IMR-90 (cell line): Measurements from ENCODE around the gene LSM12. TPM values are rescaled to one million over a fixed set of nuclear protein-coding genes. Genes with fewer than 3 reads are reported as not detected.

Experiments used
- ATAC-seq: fragments of 200-7000 bp; cut with Tn5 transposase; 2 replicates; pipeline ENCODE4 v1.9.1; 2020; ENCODE audit warnings: low read depth, mild to moderate bottlenecking, moderate library complexity
- BruUV-seq: library from RNA; stranded (reverse); fragments of 400-500 nt; replicated peaks from 2 replicates; lab custom pipeline; 2021; lab: Mats Ljungman, UMichigan
- CTCF ChIA-PET: fragments of 300-600 bp; formaldehyde crosslinking; extraction: SDS; loops from one replicate; lab custom pipeline; 2021; ENCODE audit warnings: antibody characterized with exemption; lab: Yijun Ruan, JAX
- POLR2A ChIA-PET: fragments of 300-600 bp; sonication (Branson Sonifier 250); formaldehyde crosslinking; loops from one replicate; lab custom pipeline; 2022; ENCODE audit warnings: antibody characterized with exemption; ENCODE audit not compliant: unreplicated experiment; lab: Charles Lee
- DNase-seq: peaks from one replicate; pipeline ENCODE4 v3.0.0; 2013
- H2AFZ ChIP-seq: replicated peaks from 2 replicates; pipeline ENCODE3; 2013; ENCODE audit warnings: low read length, mild to moderate bottlenecking; ENCODE audit not compliant: poor library complexity
- H2AK5ac ChIP-seq: 2 replicates; pipeline ENCODE4 v1.6.1; 2013; ENCODE audit warnings: low read depth, low read length, inconsistent platforms
- H2AK9ac ChIP-seq: replicated peaks from 2 replicates; pipeline ENCODE3; 2013; ENCODE audit warnings: mild to moderate bottlenecking, low read depth, low read length, moderate library complexity; ENCODE audit not compliant: poor library complexity
- H2BK120ac ChIP-seq: 2 replicates; pipeline ENCODE4 v1.6.1; 2013; ENCODE audit warnings: low read depth, low read length, inconsistent platforms
- H2BK15ac ChIP-seq: 3 replicates; pipeline ENCODE4 v1.6.1; 2013; ENCODE audit warnings: low read depth, low read length, inconsistent platforms
- H2BK20ac ChIP-seq: 2 replicates; pipeline ENCODE4 v1.6.1; 2013; ENCODE audit warnings: low read depth, mild to moderate bottlenecking, inconsistent platforms, low read length, moderate library complexity
- H2BK5ac ChIP-seq: 2 replicates; pipeline ENCODE4 v1.6.1; 2013; ENCODE audit warnings: mild to moderate bottlenecking, low read depth, low read length, inconsistent platforms; ENCODE audit not compliant: poor library complexity, severe bottlenecking
- H3K14ac ChIP-seq: replicated peaks from 2 replicates; pipeline ENCODE4 v1.6.1; 2013; ENCODE audit warnings: low read depth, low read length, inconsistent platforms
- H3K18ac ChIP-seq: 2 replicates; pipeline ENCODE4 v1.6.1; 2013; ENCODE audit warnings: low read depth, low read length, control low read depth
- H3K23ac ChIP-seq: 2 replicates; pipeline ENCODE4 v1.6.1; 2013; ENCODE audit warnings: low read depth, low read length, inconsistent platforms
- H3K27ac ChIP-seq: 2 replicates; pipeline ENCODE4 v1.5.1; 2013; ENCODE audit warnings: mild to moderate bottlenecking, control low read depth, low read length; ENCODE audit not compliant: insufficient read depth
- H3K27me3 ChIP-seq: 2 replicates; pipeline ENCODE4 v1.6.1; 2013; ENCODE audit warnings: low read length; ENCODE audit not compliant: control insufficient read depth, insufficient read depth
- H3K36me3 ChIP-seq: 2 replicates; pipeline ENCODE4 v1.6.1; 2013; ENCODE audit warnings: low read length, mixed read lengths; ENCODE audit not compliant: control insufficient read depth, insufficient read depth
- H3K4ac ChIP-seq: 2 replicates; pipeline ENCODE4 v1.6.1; 2013; ENCODE audit warnings: low read depth, low read length, inconsistent platforms
- H3K4me1 ChIP-seq: 2 replicates; pipeline ENCODE4 v1.6.1; 2013; ENCODE audit warnings: low read length, mixed read lengths; ENCODE audit not compliant: control insufficient read depth, insufficient read depth
- H3K4me2 ChIP-seq: 2 replicates; pipeline ENCODE4 v1.6.1; 2013; ENCODE audit warnings: low read depth, mild to moderate bottlenecking, control low read depth, low read length, moderate library complexity
- H3K4me3 ChIP-seq: 2 replicates; pipeline ENCODE4 v1.5.1; 2013; ENCODE audit warnings: low read depth, mild to moderate bottlenecking, control low read depth, low read length, moderate library complexity; ENCODE audit not compliant: insufficient read depth
- H3K56ac ChIP-seq: 2 replicates; pipeline ENCODE4 v1.6.1; 2013; ENCODE audit warnings: low read length, inconsistent platforms; ENCODE audit not compliant: insufficient read depth; ENCODE audit errors: extremely low read depth
- H3K79me1 ChIP-seq, 2 experiments: 2 replicates each; pipeline ENCODE4 v1.6.1; 2013; ENCODE audit warnings: low read length in 2 of 2, inconsistent platforms in 1 of 2, low read depth in 1 of 2
- H3K9ac ChIP-seq: 2 replicates; pipeline ENCODE4 v1.6.1; 2013; ENCODE audit warnings: low read depth, low read length, control low read depth
- H3K9me1 ChIP-seq: 2 replicates; pipeline ENCODE4 v1.6.1; 2013; ENCODE audit warnings: low read length, inconsistent platforms; ENCODE audit not compliant: insufficient read depth
- H3K9me3 ChIP-seq: 2 replicates; pipeline ENCODE4 v1.6.1; 2013; ENCODE audit warnings: low read length; ENCODE audit not compliant: control insufficient read depth, insufficient read depth
- H4K20me1 ChIP-seq: 2 replicates; pipeline ENCODE4 v1.6.1; 2013; ENCODE audit warnings: low read length, inconsistent platforms; ENCODE audit not compliant: insufficient read depth
- H4K5ac ChIP-seq: 2 replicates; pipeline ENCODE4 v1.6.1; 2013; ENCODE audit warnings: mild to moderate bottlenecking, low read depth, low read length, control low read depth
- H4K8ac ChIP-seq, 2 experiments: 2 replicates each; pipeline ENCODE4 v1.6.1; 2013; ENCODE audit warnings: low read depth in 2 of 2, low read length in 2 of 2, control low read depth in 1 of 2, inconsistent platforms in 1 of 2
- H4K91ac ChIP-seq: 2 replicates; pipeline ENCODE4 v1.6.1; 2013; ENCODE audit warnings: low read depth, low read length, inconsistent platforms; ENCODE audit not compliant: insufficient read depth
- CEBPB ChIP-seq: IDR thresholded peaks from 2 replicates; pipeline ENCODE4 v1.6.1; 2012; ENCODE audit warnings: low read depth, low read length, improper control_type of control experiment
- CHD1 ChIP-seq: IDR thresholded peaks from 2 replicates; pipeline ENCODE4 v1.6.1; 2012; ENCODE audit warnings: low read depth, low read length, improper control_type of control experiment
- FOS ChIP-seq: fragments of 150-350 bp; IDR thresholded peaks from 2 replicates; pipeline ENCODE4 v1.6.1; 2016; ENCODE audit warnings: low read depth, low read length
- MAFK ChIP-seq: IDR thresholded peaks from 2 replicates; pipeline ENCODE4 v1.6.1; 2012; ENCODE audit warnings: low read depth, low read length, improper control_type of control experiment
- MXI1 ChIP-seq: IDR thresholded peaks from 2 replicates; pipeline ENCODE4 v1.6.1; 2012; ENCODE audit warnings: low read depth, mild to moderate bottlenecking, low read length, moderate library complexity, borderline replicate concordance
- NFE2L2 ChIP-seq: fragments of 150-350 bp; IDR thresholded peaks from 2 replicates; pipeline ENCODE4 v1.6.1; 2016; ENCODE audit warnings: low read depth, mild to moderate bottlenecking, low read length
- POLR2A ChIP-seq: IDR thresholded peaks from 2 replicates; pipeline ENCODE4 v1.6.1; 2012; ENCODE audit warnings: mild to moderate bottlenecking, low read depth, low read length
- RAD21 ChIP-seq: IDR thresholded peaks from 2 replicates; pipeline ENCODE4 v1.6.1; 2012; ENCODE audit warnings: low read length, improper control_type of control experiment
- RCOR1 ChIP-seq: IDR thresholded peaks from 2 replicates; pipeline ENCODE4 v1.6.1; 2012; ENCODE audit warnings: mild to moderate bottlenecking, low read length, improper control_type of control experiment; ENCODE audit not compliant: insufficient replicate concordance
- RFX5 ChIP-seq: IDR thresholded peaks from 2 replicates; pipeline ENCODE4 v1.8.0; 2012; ENCODE audit warnings: low read depth, mild to moderate bottlenecking, low read length, moderate library complexity
- WGBS, 2 experiments: methylation state at CpG; one replicate each; pipeline versions ENCODE4 v1.1.5 to v1.1.7; 2013; ENCODE audit warnings: missing lambda C conversion rate in 2 of 2; ENCODE audit not compliant: insufficient read length in 1 of 2; ENCODE audit errors: extremely low coverage in 2 of 2; 5-methylcytosine and 5-hydroxymethylcytosine counted together
- dilution Hi-C: fragments of 300-500 bp; cut with HindIII; formaldehyde crosslinking; loops from one replicate; pipeline ENCODE4 v1.14.3; 2018; ENCODE audit warnings: low sequenced_read_pairs; ENCODE audit not compliant: unreplicated experiment
- in situ Hi-C: fragments of 300-500 bp; cut with MboI; formaldehyde crosslinking; loops from 3 replicates; pipeline ENCODE4 v1.14.3; 2019; ENCODE audit warnings: low sequenced_read_pairs, inconsistent platforms, mixed read lengths
- intact Hi-C: fragments of 100-400 bp; cut with micrococcal nuclease; formaldehyde crosslinking; loops from 2 replicates; pipeline ENCODE4 v1.10.0; 2022
- polyA plus RNA-seq, 3 experiments: library from polyadenylated mRNA; depleted of rRNA; stranded (reverse); fragments of >200 nt; gene quantifications; 2 replicates each; pipeline ENCODE4 v1.2.3, GENCODE V29; 2012; ENCODE audit warnings: low replicate concordance in 1 of 3
- total RNA-seq: library from RNA; depleted of rRNA; stranded (reverse); fragments of >200 nt; gene quantifications from 2 replicates; pipeline ENCODE4 v1.2.3, GENCODE V29; 2012
- TF ChIP-seq, protein P1 (sequence below): fragments of 150-350 bp; IDR thresholded peaks from 2 replicates; pipeline ENCODE4 v1.6.1; 2016; ENCODE audit warnings: low read depth, mild to moderate bottlenecking, low read length, moderate library complexity, borderline replicate concordance
- TF ChIP-seq, protein P2 (sequence below): conservative IDR thresholded peaks from 2 replicates; pipeline ENCODE4 v1.5.1; 2012; ENCODE audit warnings: mild to moderate bottlenecking, low read depth, low read length, improper control_type of control experiment

LSM12 gene
- total and polyA plus RNA-seq, 2 of the 4 experiments (the other 2 are of a cell fraction), result 38.0 to 41.0 TPM

GRCh38 chr17:43986225-43986981 lies 80.1 kb downstream of the LSM12 start:
- Histone ChIP-seq H3K18ac (no peak overlapping the region), H3K9me1 (no peaks in the 10 kb centered on the region), H2BK5ac (no peak overlapping the region), H3K27ac (no peak overlapping the region), H3K4me2 (no peak overlapping the region), H3K9me3 (no peaks in the 10 kb centered on the region), H3K4me3 (no peak overlapping the region), H2AK5ac (no peak overlapping the region), H4K91ac (no peak overlapping the region), H3K27me3 (peaks cover 63% of the 10 kb centered on the region), H2AFZ (no peak overlapping the region), H3K4me1 (peaks cover 2% of the 10 kb centered on the region; the same call in 1 of the 2 replicates), H3K4ac (no peak overlapping the region), H4K5ac (no peak overlapping the region), H3K14ac (no peak overlapping the region), H2BK15ac (no peak overlapping the region), H4K8ac (no peak overlapping the region), H3K23ac (no peak overlapping the region), H4K20me1 (no peaks in the 10 kb centered on the region), H3K9ac (no peak overlapping the region), H3K56ac (no peak overlapping the region), H3K79me1 (no peaks in the 10 kb centered on the region), H2BK20ac (no peak overlapping the region), H2AK9ac (no peak overlapping the region), H3K36me3 (no peaks in the 10 kb centered on the region), H2BK120ac (no peak overlapping the region)
- intact Hi-C loops (no loop called here), dilution Hi-C loops (no loop called here), in situ Hi-C loops (no loop called here)
- ChIA-PET POLR2A (interaction anchor here (0.6 kb wide), 1 partner anchor 92 kb away, joined by 4 read pairs; no protein-coding TSS in a partner anchor), CTCF (interaction anchor here (1.1 kb wide), 1 partner anchor 129 kb away, joined by 3 read pairs; no protein-coding TSS in a partner anchor)
- ATAC-seq (no peak), DNase-seq (no peak)
- no peak for TF ChIP-seq NFE2L2
- no peak for TF ChIP-seq POLR2A
- TF ChIP-seq, protein P1, sequence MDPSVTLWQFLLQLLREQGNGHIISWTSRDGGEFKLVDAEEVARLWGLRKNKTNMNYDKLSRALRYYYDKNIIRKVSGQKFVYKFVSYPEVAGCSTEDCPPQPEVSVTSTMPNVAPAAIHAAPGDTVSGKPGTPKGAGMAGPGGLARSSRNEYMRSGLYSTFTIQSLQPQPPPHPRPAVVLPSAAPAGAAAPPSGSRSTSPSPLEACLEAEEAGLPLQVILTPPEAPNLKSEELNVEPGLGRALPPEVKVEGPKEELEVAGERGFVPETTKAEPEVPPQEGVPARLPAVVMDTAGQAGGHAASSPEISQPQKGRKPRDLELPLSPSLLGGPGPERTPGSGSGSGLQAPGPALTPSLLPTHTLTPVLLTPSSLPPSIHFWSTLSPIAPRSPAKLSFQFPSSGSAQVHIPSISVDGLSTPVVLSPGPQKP, result no peak
- no peak for TF ChIP-seq FOS
- no peak for TF ChIP-seq RAD21
- TF ChIP-seq RFX5, result no peak
- no peak for TF ChIP-seq CHD1
- TF ChIP-seq, protein P2, sequence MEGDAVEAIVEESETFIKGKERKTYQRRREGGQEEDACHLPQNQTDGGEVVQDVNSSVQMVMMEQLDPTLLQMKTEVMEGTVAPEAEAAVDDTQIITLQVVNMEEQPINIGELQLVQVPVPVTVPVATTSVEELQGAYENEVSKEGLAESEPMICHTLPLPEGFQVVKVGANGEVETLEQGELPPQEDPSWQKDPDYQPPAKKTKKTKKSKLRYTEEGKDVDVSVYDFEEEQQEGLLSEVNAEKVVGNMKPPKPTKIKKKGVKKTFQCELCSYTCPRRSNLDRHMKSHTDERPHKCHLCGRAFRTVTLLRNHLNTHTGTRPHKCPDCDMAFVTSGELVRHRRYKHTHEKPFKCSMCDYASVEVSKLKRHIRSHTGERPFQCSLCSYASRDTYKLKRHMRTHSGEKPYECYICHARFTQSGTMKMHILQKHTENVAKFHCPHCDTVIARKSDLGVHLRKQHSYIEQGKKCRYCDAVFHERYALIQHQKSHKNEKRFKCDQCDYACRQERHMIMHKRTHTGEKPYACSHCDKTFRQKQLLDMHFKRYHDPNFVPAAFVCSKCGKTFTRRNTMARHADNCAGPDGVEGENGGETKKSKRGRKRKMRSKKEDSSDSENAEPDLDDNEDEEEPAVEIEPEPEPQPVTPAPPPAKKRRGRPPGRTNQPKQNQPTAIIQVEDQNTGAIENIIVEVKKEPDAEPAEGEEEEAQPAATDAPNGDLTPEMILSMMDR, result no peak
- no peak for TF ChIP-seq MXI1
- TF ChIP-seq CEBPB, result no peak
- no peak for TF ChIP-seq MAFK
- no peak for TF ChIP-seq RCOR1
- no TSS peak for BruUV-seq
- WGBS, 2 experiments, result 67% methylated on average over 1 of the region's 7 CpGs; no CpG with 5 or more reads in 1 of the 2 experiments
